ENCODE measurements around the gene CAB39L.
A peak's percentile ranks its signal among the peaks of the same experiment; 100 is the strongest.

CAB39L gene

GRCh38 chr13:49441846-49442245 is 2.0 kb downstream of the CAB39L start:
- DNase-seq (ENCODE audit: low read depth): peak; percentile 52

GRCh38 chr13:49441312-49441711 is 2.6 kb downstream of the CAB39L start:
- DNase-seq (ENCODE audit: low read depth): no peak

- DNase-seq (ENCODE audit: low read depth): no peak
These were observed 4.3 kb downstream of the CAB39L start for GRCh38 chr13:49439609-49440008.

GRCh38 chr13:49437705-49438104 is 6.2 kb downstream of the CAB39L start:
- DNase-seq (ENCODE audit: low read depth): no peak

GRCh38 chr13:49436890-49437289 is 7.0 kb downstream of the CAB39L start:
- DNase-seq (ENCODE audit: low read depth): peak; percentile 61

- peak; percentile 24 for DNase-seq (ENCODE audit: low read depth)
These were observed 7.9 kb downstream of the CAB39L start for GRCh38 chr13:49435992-49436391.

GRCh38 chr13:49429121-49429520 is 14.7 kb downstream of the CAB39L start:
- DNase-seq (ENCODE audit: low read depth): no peak

GRCh38 chr13:49428041-49428763 is 15.7 kb downstream of the CAB39L start:
- DNase-seq (ENCODE audit: low read depth): no peak

- no peak for DNase-seq (ENCODE audit: low read depth)
These were observed 19.8 kb downstream of the CAB39L start for GRCh38 chr13:49424011-49424560.

GRCh38 chr13:49421391-49421790 is 22.5 kb downstream of the CAB39L start:
- DNase-seq (ENCODE audit: low read depth): peak; percentile 40

- peak; percentile 22 for DNase-seq (ENCODE audit: low read depth)
These were observed 24.6 kb downstream of the CAB39L start for GRCh38 chr13:49419276-49419675.

- no peak for DNase-seq (ENCODE audit: low read depth)
These were observed 25.7 kb downstream of the CAB39L start for GRCh38 chr13:49418206-49418605.

- DNase-seq (ENCODE audit: low read depth): no peak
These were observed 26.7 kb downstream of the CAB39L start for GRCh38 chr13:49417161-49417560.

- DNase-seq (ENCODE audit: low read depth): no peak
These were observed 31.1 kb downstream of the CAB39L start for GRCh38 chr13:49412749-49413148.

- no peak for DNase-seq (ENCODE audit: low read depth)
These were observed 32.5 kb downstream of the CAB39L start for GRCh38 chr13:49411353-49411752.

- DNase-seq (ENCODE audit: low read depth): no peak
These were observed 33.4 kb downstream of the CAB39L start for GRCh38 chr13:49410477-49410876.

GRCh38 chr13:49410006-49410405 is 33.9 kb downstream of the CAB39L start:
- DNase-seq (ENCODE audit: low read depth): no peak

- no peak for DNase-seq (ENCODE audit: low read depth)
These were observed 34.9 kb downstream of the CAB39L start for GRCh38 chr13:49409008-49409407.

- no peak for DNase-seq (ENCODE audit: low read depth)
These were observed 35.9 kb downstream of the CAB39L start for GRCh38 chr13:49407936-49408335.

GRCh38 chr13:49407068-49407467 is 36.8 kb downstream of the CAB39L start:
- DNase-seq (ENCODE audit: low read depth): no peak

GRCh38 chr13:49404703-49405020 is 39.2 kb downstream of the CAB39L start:
- no peak for DNase-seq (ENCODE audit: low read depth)

GRCh38 chr13:49403996-49404702 is 39.7 kb downstream of the CAB39L start:
- no peak for DNase-seq (ENCODE audit: low read depth)

All from amniotic epithelial cell (primary cell).